Large intestine (tissue), 3 donors: ENCODE data around the gene SCARF2. TPM values are rescaled to one million over a fixed set of nuclear protein-coding genes. Genes with fewer than 3 reads are reported as not detected.
A peak's percentile ranks its signal among the peaks of the same experiment; 100 is the strongest.

Experiments
- DNase-seq, 2 donors: peaks; one replicate each; pipeline versions ENCODE4 v3.0.0 to v3.0.0-alpha.2; 2013
- H3K27ac ChIP-seq: one replicate; pipeline ENCODE4 v1.5.1; 2013; ENCODE audit warnings: low read length
- H3K27me3 ChIP-seq: 2 replicates; pipeline ENCODE4 v1.6.1; 2013; ENCODE audit warnings: low read length; ENCODE audit not compliant: control insufficient read depth, insufficient read depth
- H3K36me3 ChIP-seq: 2 replicates; pipeline ENCODE4 v1.6.1; 2013; ENCODE audit warnings: low read length; ENCODE audit not compliant: control insufficient read depth, insufficient read depth
- H3K4me1 ChIP-seq: one replicate; pipeline ENCODE4 v1.6.1; 2013; ENCODE audit warnings: low read length; ENCODE audit not compliant: control insufficient read depth, insufficient read depth
- H3K4me3 ChIP-seq: one replicate; pipeline ENCODE4 v1.5.1; 2013; ENCODE audit warnings: low read length
- H3K9me3 ChIP-seq: one replicate; pipeline ENCODE4 v1.6.1; 2013; ENCODE audit warnings: mild to moderate bottlenecking, low read depth, low read length, moderate library complexity; ENCODE audit not compliant: control insufficient read depth
- whole genome bisulfite sequencing: methylation state at CpG from one replicate; pipeline ENCODE4 v1.1.5; 2013; ENCODE audit warnings: low lambda C conversion rate; ENCODE audit not compliant: insufficient coverage; 5-methylcytosine and 5-hydroxymethylcytosine counted together
- polyA plus RNA-seq: library from polyadenylated mRNA; unstranded; fragments of 120-200 nt; gene quantifications from one replicate; pipeline ENCODE4 v1.2.1, GENCODE V29; 2013

The SCARF2 gene
- polyA plus RNA-seq, 1 donor, result 5.3 TPM

GRCh38 chr22:20439928-20440575 is 2.4 kb upstream of the SCARF2 start:
- no CpG with 5 or more reads among the region's 5 CpGs for whole genome bisulfite sequencing
- H3K4me1 ChIP-seq, result peaks cover 13% of the 10 kb centered on the region
- peaks cover 13% of the 10 kb centered on the region for H3K36me3 ChIP-seq
- no peak overlapping the region for H3K27ac ChIP-seq
- H3K4me3 ChIP-seq, result no peak overlapping the region
- H3K27me3 ChIP-seq, result peaks cover 37% of the 10 kb centered on the region
- H3K9me3 ChIP-seq, result peaks cover 11% of the 10 kb centered on the region
- DNase-seq, result no peak

GRCh38 chr22:20439556-20439927 is 1.9 kb upstream of the SCARF2 start:
- DNase-seq, result no peak
- peaks cover 42% of the 10 kb centered on the region for H3K27me3 ChIP-seq
- no CpG with 5 or more reads among the region's 4 CpGs for WGBS
- H3K27ac ChIP-seq, result no peak overlapping the region
- H3K9me3 ChIP-seq, result peaks cover 11% of the 10 kb centered on the region
- peaks cover 11% of the 10 kb centered on the region for H3K36me3 ChIP-seq
- peaks cover 13% of the 10 kb centered on the region for H3K4me1 ChIP-seq
- H3K4me3 ChIP-seq, result no peak overlapping the region

- WGBS, result no CpG with 5 or more reads among the region's 13 CpGs
- Histone ChIP-seq H3K9me3 (peaks cover 11% of the 10 kb centered on the region), H3K27me3 (peaks cover 48% of the 10 kb centered on the region), H3K27ac (no peak overlapping the region), H3K4me1 (peaks cover 13% of the 10 kb centered on the region), H3K4me3 (peak overlapping the region; percentile 48), H3K36me3 (peaks cover 11% of the 10 kb centered on the region)
- no peak for DNase-seq
Measured at GRCh38 chr22:20438678-20439492, 1.3 kb upstream of the SCARF2 start.

DNA sequence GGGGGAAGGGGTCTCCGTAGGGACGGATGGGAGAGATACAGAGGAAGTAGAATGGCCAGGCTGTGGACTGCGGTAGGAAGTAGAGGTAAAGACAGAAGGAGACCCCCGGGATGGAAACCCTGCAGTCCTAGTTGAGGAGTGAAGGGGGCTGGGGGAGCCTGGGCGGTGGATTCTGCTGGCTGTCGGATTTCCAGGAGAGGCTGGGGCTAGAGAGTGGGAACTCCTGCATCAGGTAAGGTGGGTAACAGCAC is 727 bp upstream of the SCARF2 start:
- DNase-seq, result no peak
- Histone ChIP-seq H3K4me1 (peaks cover 13% of the 10 kb centered on the region), H3K27me3 (peaks cover 53% of the 10 kb centered on the region), H3K9me3 (peaks cover 11% of the 10 kb centered on the region), H3K4me3 (peak overlapping the region; percentile 48), H3K36me3 (peaks cover 11% of the 10 kb centered on the region), H3K27ac (no peak overlapping the region)
- 20% methylated on average over 1 of the region's 6 CpGs for WGBS

DNA sequence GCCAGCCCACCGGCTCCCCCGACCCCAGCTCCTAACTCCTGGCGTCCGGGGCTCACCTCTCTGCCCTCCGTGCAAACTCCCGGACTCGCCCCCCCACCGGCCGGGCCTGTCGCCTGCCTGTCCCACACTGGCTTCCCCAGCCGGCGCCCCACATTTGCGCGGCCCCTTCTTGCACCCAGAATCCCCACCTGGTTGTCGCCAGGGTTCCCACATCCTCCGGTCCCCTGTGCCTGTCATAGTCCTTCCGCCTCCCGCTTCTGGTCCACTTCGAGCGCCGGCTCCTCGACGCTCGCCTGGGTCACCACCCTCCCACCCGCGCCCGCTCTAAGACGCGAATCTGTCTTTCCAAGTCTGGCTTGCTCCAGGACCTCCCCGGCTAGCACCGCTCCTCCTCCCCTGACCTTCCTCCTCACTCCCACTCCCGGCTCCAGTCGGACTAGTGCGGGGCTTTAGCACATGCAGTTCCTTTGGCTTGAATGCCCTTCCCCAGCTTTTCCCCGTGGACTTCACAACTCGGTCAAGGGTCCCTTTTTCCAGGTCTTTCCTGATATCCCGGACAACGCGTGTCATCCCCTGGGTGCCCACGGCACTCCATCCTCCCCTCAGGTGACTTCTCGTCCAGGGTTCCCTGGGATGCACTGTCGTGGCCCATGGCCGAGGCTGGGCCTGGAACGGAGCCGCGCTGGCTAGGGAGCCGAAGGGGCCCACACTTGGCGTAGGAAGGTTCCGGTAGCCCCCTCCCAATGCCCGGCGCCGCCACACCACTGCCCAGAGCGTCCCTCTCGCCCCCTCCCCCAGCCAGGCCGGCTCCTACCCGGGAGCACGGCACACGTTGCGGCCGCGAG is 635 bp downstream of the SCARF2 start:
- DNase-seq, result no peak
- Histone ChIP-seq H3K9me3 (peaks cover 11% of the 10 kb centered on the region), H3K27me3 (peaks cover 65% of the 10 kb centered on the region), H3K4me3 (peak overlapping the region; percentile 61), H3K36me3 (peaks cover 5% of the 10 kb centered on the region), H3K4me1 (peaks cover 13% of the 10 kb centered on the region), H3K27ac (peak overlapping the region; percentile 45)
- WGBS, result no CpG with 5 or more reads among the region's 61 CpGs

GRCh38 chr22:20436307-20436767 is 1.3 kb downstream of the SCARF2 start:
- Histone ChIP-seq H3K27me3 (peaks cover 72% of the 10 kb centered on the region), H3K36me3 (peaks cover 4% of the 10 kb centered on the region), H3K4me3 (peak overlapping the region; percentile 61), H3K27ac (peak overlapping the region; percentile 45), H3K9me3 (peaks cover 11% of the 10 kb centered on the region), H3K4me1 (peaks cover 13% of the 10 kb centered on the region)
- DNase-seq, result peak in 1 of 2 donors; percentile 42
- WGBS, result no CpG with 5 or more reads among the region's 56 CpGs

GRCh38 chr22:20435436-20436306 is 2.0 kb downstream of the SCARF2 start:
- Histone ChIP-seq H3K4me3 (peak overlapping the region; percentile 33), H3K27me3 (peaks cover 78% of the 10 kb centered on the region), H3K36me3 (no peaks in the 10 kb centered on the region), H3K9me3 (peaks cover 11% of the 10 kb centered on the region), H3K27ac (peak overlapping the region; percentile 36), H3K4me1 (peaks cover 15% of the 10 kb centered on the region)
- no peak for DNase-seq
- no CpG with 5 or more reads among the region's 11 CpGs for WGBS

DNA sequence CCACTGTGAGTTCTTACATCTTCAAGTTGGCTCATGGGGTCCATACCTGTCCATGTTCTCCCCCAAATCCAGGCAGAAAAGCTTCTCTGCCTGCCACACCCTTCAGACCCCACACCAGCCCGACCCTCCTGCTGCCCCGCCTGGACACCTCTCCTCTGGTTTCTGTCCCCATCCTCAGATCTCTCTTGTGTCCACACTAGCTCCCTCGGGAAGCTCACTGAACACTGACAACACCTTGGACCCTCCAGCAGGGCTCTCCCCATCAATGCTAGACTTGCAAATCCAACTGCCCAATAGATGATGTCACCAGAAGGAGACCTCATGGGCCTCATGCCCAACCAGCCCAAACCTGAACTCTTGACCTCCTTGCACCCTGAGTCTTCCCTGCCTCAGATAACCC is 2.9 kb downstream of the SCARF2 start:
- DNase-seq, result no peak
- H3K9me3 ChIP-seq, result peaks cover 19% of the 10 kb centered on the region
- H3K27me3 ChIP-seq, result peaks cover 87% of the 10 kb centered on the region

GRCh38 chr22:20434264-20434751 is 3.3 kb downstream of the SCARF2 start:
- WGBS, result no CpG with 5 or more reads among the region's 12 CpGs

More for the DNA sequence above, 2.9 kb downstream of the SCARF2 start:
- no peaks in the 10 kb centered on the region for H3K36me3 ChIP-seq
- peaks cover 23% of the 10 kb centered on the region for H3K4me1 ChIP-seq
- no peak overlapping the region for H3K27ac ChIP-seq
- H3K4me3 ChIP-seq, result no peak overlapping the region
- no CpG with 5 or more reads among the region's 3 CpGs for WGBS

More at GRCh38 chr22:20434264-20434751, 3.3 kb downstream of the SCARF2 start:
- no peaks in the 10 kb centered on the region for H3K36me3 ChIP-seq
- H3K4me3 ChIP-seq, result no peak overlapping the region
- H3K9me3 ChIP-seq, result peaks cover 20% of the 10 kb centered on the region
- H3K27ac ChIP-seq, result no peak overlapping the region
- H3K4me1 ChIP-seq, result peaks cover 28% of the 10 kb centered on the region
- peaks cover 91% of the 10 kb centered on the region for H3K27me3 ChIP-seq
- no peak for DNase-seq
